Small intestine (tissue), 7 donors: ENCODE data around the gene FOXI1. TPM values are rescaled to one million over a fixed set of nuclear protein-coding genes. Genes with fewer than 3 reads are reported as not detected.

ENCODE experiments used
- DNase-seq, 2 donors: peaks; one replicate each; pipeline versions ENCODE4 v3.0.0 to v3.0.0-alpha.2; 2013
- FAIRE-seq: peaks from 2 replicates; lab custom pipeline; 2012; peaks lifted over from hg19 to GRCh38; lab: Jason Lieb, UNC
- H3K27ac ChIP-seq, 3 donors: one replicate each; pipeline ENCODE4 v1.5.1; 2013; ENCODE audit warnings: low read length in 2 of 3, mild to moderate bottlenecking in 2 of 3, control low read depth in 1 of 3, inconsistent platforms in 1 of 3, low read depth in 1 of 3, moderate library complexity in 1 of 3
- H3K27me3 ChIP-seq, 3 donors: one replicate each; pipeline ENCODE4 v1.6.1; 2013; ENCODE audit warnings: low read length in 3 of 3, inconsistent platforms in 1 of 3; ENCODE audit not compliant: control insufficient read depth in 3 of 3, insufficient read depth in 3 of 3
- H3K36me3 ChIP-seq, 3 donors: one replicate each; pipeline ENCODE4 v1.6.1; 2013; ENCODE audit warnings: low read length in 3 of 3, inconsistent platforms in 1 of 3, low read depth in 1 of 3, mild to moderate bottlenecking in 1 of 3, moderate library complexity in 1 of 3; ENCODE audit not compliant: control insufficient read depth in 3 of 3, insufficient read depth in 2 of 3
- H3K4me1 ChIP-seq, 3 donors: one replicate each; pipeline ENCODE4 v1.6.1; 2013; ENCODE audit warnings: low read length in 2 of 3, inconsistent platforms in 1 of 3, low read depth in 1 of 3, mild to moderate bottlenecking in 1 of 3, moderate library complexity in 1 of 3; ENCODE audit not compliant: control insufficient read depth in 3 of 3, insufficient read depth in 2 of 3
- H3K4me3 ChIP-seq, 3 donors: one replicate each; pipeline ENCODE4 v1.5.1; 2013; ENCODE audit warnings: low read length in 3 of 3, control low read depth in 1 of 3, inconsistent platforms in 1 of 3, low read depth in 1 of 3, mild to moderate bottlenecking in 1 of 3, moderate library complexity in 1 of 3
- H3K9me3 ChIP-seq, 2 donors: one replicate each; pipeline ENCODE4 v1.6.1; 2013; ENCODE audit warnings: low read depth in 1 of 2, low read length in 1 of 2; ENCODE audit not compliant: control insufficient read depth in 2 of 2, insufficient read depth in 1 of 2
- WGBS, 3 donors: extraction: QIAGEN DNeasy Blood & Tissue Kit; methylation state at CpG; one replicate each; pipeline ENCODE4 v1.1.7; 2013; 5-methylcytosine and 5-hydroxymethylcytosine counted together
- polyA plus RNA-seq, 4 donors: library from polyadenylated mRNA; stranded (reverse) in 3 of 4; unstranded in 1 of 4; fragments of 200-250 nt in 3 of 4; fragments of 120-200 nt in 1 of 4; gene quantifications; one replicate each; pipeline versions ENCODE4 v1.2.1 to v1.2.3, GENCODE V29; 2013
- donor health status: healthy with polysubstance abuse.
- donor health status: control.
- donor health status: control.
- donor health status: Bipolar disorder and iron deficiency.
- donor health status: healthy.

FOXI1 gene
- polyA plus RNA-seq, 4 donors, result 0.03 to 0.09 TPM; not detected in 2

DNA sequence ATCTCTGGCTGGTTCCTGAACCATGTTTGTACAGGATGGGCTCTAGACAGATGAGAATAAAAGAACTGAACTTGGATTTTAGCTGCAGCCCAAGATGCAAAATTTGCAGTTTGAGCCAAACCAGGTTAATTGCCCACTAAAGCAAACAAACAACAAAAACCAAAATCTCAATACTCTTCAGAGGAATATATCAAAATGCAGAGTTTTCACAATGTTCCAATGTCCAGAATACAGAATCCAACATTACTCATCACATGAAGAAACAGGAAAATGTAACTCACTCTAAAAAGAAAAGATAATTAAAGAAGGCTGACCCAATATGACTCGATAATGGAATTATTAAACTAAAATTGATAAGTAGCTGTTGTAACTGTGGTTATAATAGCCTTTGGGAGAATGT is 20.4 kb downstream of the FOXI1 start:
- Histone ChIP-seq H3K4me1 (no peaks in the 10 kb centered on the region), H3K27ac (no peak overlapping the region), H3K9me3 (no peaks in the 10 kb centered on the region), H3K27me3 (no peaks in the 10 kb centered on the region), H3K4me3 (no peak overlapping the region), H3K36me3 (no peaks in the 10 kb centered on the region)
- no peak for FAIRE-seq
- 64 to 87% (median 71%) methylated on average over 1 of the region's 1 CpG for WGBS, 3 donors
- no peak for DNase-seq

DNA sequence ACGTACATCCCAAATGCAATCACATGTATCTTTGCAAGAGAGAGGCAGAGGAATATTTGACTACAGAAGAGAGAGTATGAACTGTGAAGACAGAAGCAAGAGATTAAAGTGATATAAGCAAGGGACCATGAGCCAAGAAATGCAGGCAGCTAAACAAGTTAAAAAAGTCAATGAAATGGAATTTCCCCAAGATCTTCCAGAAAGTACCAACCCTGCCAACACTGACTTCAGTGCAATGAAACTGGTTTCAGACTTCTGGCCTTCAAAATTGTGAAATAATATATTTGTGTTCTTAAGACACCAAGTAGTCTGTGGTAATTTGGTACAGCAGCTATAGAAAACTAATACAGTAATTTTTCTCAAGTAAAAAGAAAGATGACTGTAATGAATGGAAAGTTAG is 20.9 kb downstream of the FOXI1 start:
- Histone ChIP-seq H3K36me3 (no peaks in the 10 kb centered on the region), H3K27me3 (peaks cover 0 to 2% (median 0%) of the 10 kb centered on the region in 3 donors), H3K27ac (no peak overlapping the region), H3K4me3 (no peak overlapping the region), H3K9me3 (no peaks in the 10 kb centered on the region), H3K4me1 (no peaks in the 10 kb centered on the region)
- 19 to 84% (median 31%) methylated on average over 1 of the region's 1 CpG for WGBS, 3 donors
- FAIRE-seq (no peak), DNase-seq (no peak)

DNA sequence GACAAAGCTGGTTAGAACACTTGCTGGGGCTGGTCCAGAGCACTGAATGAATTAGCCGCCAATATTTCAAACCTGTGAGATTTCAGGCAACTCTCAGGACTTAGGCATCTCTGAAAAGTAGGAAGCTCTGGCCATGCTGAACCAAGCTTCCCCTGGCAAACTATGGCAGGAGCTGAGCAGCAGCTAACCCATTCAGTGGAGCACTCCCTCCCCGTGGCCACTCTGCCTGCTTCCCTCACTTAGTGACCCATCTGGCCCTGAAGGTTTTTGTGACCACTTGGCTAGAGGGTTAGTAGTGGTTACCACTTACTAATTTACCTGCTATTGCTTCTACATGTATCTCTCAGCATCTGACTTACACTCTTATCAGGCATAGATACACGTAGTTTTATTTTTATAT is 25.5 kb downstream of the FOXI1 start:
- no peaks in the 10 kb centered on the region for H3K9me3 ChIP-seq
- H3K27ac ChIP-seq, result no peak overlapping the region
- H3K4me3 ChIP-seq, result no peak overlapping the region
- DNase-seq (no peak), FAIRE-seq (no peak)
- H3K4me1 ChIP-seq, result no peaks in the 10 kb centered on the region
- H3K27me3 ChIP-seq, result peaks cover 0 to 2% (median 0%) of the 10 kb centered on the region in 3 donors
- H3K36me3 ChIP-seq, result no peaks in the 10 kb centered on the region
- WGBS, 3 donors, result 65 to 81% (median 73%) methylated on average over 3 of the region's 3 CpGs

DNA sequence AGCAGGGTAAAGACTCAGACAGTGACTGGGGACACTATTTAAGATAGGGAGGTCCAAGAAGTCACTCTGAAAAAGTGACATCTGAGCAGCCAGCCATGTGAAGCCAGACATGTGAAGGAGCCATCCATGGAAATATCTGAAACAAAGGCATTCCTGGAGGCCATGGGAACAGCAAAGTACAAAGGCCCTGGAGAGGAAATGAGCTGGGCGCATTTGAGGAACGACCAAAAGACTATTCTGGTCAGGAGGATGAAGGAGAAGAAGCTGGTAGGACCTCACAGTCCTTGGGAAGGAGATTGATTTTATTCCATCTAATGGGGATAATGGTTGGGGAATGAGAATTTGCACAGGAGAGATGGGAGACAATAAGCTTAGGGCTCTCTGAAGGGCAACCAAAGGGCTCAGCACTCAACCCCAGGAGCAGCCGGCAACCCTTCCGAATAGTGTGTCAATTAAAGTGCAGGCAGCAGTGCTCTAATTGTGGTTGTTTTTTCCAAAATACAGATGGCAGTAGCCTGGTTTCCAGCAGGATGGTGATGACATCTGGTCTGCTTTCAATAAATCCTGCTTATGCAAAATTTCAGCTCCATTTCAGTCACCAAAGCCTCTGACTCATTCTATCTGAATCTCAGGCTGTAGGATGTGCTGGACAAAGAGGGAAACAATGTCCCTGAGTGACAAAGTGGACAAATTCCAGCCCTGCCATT is 26.7 kb downstream of the FOXI1 start:
- no peak for DNase-seq
- WGBS, 3 donors, result 65 to 72% (median 69%) methylated on average over 4 of the region's 4 CpGs
- peaks cover 0 to 2% (median 0%) of the 10 kb centered on the region in 3 donors for H3K27me3 ChIP-seq
- no peaks in the 10 kb centered on the region for H3K9me3 ChIP-seq
- FAIRE-seq, result no peak
- no peaks in the 10 kb centered on the region for H3K4me1 ChIP-seq
- no peak overlapping the region for H3K27ac ChIP-seq
- H3K36me3 ChIP-seq, result no peaks in the 10 kb centered on the region
- no peak overlapping the region for H3K4me3 ChIP-seq

DNA sequence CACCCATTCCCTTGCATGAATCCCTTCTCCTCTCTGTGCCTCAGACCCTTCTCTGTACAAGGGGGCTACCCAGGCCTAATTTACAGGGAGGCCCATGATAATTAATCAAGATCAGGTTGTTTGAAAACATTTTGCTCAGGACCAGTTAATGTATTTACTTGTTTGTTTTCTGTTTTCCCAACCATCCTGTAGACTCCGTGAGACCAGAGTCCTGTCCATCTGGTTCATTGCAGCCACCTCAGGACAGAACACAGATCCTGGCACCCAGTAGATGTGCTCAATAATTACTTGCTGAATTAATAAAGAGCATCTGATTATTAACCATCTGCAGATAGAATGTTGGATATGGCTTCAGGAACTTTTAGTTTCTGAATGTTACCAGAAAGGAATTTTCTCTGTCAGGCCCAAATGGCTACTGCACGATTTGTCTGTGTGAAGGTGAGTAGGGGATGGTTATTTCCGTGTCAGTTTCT is 27.3 kb downstream of the FOXI1 start:
- FAIRE-seq (no peak), DNase-seq (no peak)
- no peaks in the 10 kb centered on the region for H3K9me3 ChIP-seq
- H3K27me3 ChIP-seq, result peaks cover 0 to 2% (median 0%) of the 10 kb centered on the region in 3 donors
- no peaks in the 10 kb centered on the region for H3K4me1 ChIP-seq
- 68 to 70% (median 69%) methylated on average over 3 of the region's 3 CpGs for WGBS, 3 donors
- no peaks in the 10 kb centered on the region for H3K36me3 ChIP-seq
- no peak overlapping the region for H3K27ac ChIP-seq
- H3K4me3 ChIP-seq, result no peak overlapping the region

DNA sequence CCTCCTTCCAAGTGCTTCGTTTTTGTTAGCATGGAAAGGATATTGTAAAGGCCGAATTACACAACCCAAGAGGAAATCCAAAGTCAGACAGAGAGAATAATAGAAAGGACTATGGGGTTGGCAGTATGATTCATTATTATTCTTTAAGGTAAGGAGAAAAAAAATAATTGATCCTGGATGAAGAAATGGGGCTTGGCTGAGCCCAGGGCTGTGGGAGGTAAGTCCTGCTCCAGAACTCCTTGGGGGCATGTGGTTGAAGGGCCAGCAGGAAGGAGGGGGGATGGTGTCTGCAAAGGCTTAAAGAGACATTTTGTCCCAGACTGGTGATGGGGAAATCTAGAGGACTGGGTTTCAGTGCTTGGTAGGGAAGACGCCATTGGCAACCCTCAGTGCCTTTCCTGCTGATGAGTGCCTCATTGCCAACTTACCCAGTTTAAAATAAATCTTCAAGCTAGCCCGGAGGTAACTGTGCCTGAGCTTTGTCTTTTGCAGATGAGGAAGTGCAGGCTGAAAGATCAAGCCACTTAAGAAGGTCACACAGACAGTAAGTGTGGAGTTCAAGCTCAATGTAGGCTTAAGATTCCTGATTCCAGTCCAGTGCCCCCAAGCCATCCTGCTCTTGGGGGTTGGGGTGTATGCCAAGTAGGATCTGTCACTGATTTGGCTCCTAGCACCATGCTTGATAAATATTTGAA is 30.2 kb downstream of the FOXI1 start:
- whole genome bisulfite sequencing, 3 donors, result 69 to 71% (median 71%) methylated on average over 4 of the region's 4 CpGs
- no peaks in the 10 kb centered on the region for H3K36me3 ChIP-seq
- H3K4me3 ChIP-seq, result no peak overlapping the region
- H3K4me1 ChIP-seq, result no peaks in the 10 kb centered on the region
- H3K27me3 ChIP-seq, result peaks cover 0 to 2% (median 0%) of the 10 kb centered on the region in 3 donors
- no peaks in the 10 kb centered on the region for H3K9me3 ChIP-seq
- no peak for DNase-seq
- no peak for FAIRE-seq
- no peak overlapping the region for H3K27ac ChIP-seq

DNA sequence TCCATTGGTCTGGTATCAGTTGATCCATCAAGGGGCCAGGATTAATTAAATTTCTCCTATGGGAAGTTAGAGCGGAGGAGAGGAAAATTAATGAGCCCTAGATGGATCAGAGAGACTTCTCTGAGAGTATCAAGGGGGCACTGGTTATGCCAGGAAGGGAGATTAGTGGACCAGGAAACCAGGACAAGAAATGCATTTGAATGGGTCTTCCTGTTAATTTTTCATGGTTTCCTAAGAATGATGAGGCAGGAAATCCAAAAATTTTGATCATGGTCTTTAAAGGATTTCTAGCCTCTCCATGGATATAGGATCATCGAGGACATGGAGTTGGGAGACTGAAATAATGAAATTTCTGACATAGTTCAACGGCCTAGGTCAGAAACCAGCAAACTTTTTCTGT is 30.8 kb downstream of the FOXI1 start:
- no peak overlapping the region for H3K4me3 ChIP-seq
- 58 to 63% (median 62%) methylated on average over 3 of the region's 3 CpGs for WGBS, 3 donors
- no peaks in the 10 kb centered on the region for H3K27me3 ChIP-seq

DNA sequence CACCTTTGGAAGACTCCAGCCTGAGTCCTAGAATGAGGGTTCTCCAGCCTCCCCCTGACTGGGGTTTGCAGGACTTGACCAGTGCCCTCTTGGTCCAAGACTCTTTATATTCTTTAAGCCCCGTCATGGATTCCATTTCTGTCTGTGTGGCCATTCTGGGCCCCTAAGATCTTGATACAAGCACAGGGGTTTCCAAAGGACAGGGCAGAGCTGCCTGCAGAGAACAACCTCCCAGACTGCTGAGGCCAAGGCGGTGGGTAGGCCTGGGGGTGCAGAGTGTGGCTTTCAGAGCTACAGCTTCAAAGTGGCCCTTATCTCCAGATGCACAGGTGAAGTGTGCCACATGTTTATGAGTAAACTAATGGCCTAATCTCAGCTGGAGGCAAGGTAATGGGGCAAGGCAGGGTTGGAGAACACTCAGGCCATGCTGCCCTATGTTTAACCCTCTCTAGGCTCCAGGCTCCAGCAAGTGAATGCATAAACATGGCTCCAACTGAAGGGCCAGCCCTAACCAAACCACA is 32.1 kb downstream of the FOXI1 start:
- no peak overlapping the region for H3K27ac ChIP-seq
- no peaks in the 10 kb centered on the region for H3K36me3 ChIP-seq
- no peaks in the 10 kb centered on the region for H3K9me3 ChIP-seq
- 70 to 86% (median 72%) methylated on average over 2 of the region's 2 CpGs for WGBS, 3 donors
- no peak overlapping the region for H3K4me3 ChIP-seq
- DNase-seq, result no peak
- no peaks in the 10 kb centered on the region for H3K27me3 ChIP-seq
- H3K4me1 ChIP-seq, result no peaks in the 10 kb centered on the region
- no peak for FAIRE-seq

More for the DNA sequence above, 30.8 kb downstream of the FOXI1 start:
- H3K4me1 ChIP-seq, result no peaks in the 10 kb centered on the region
- H3K27ac ChIP-seq, result no peak overlapping the region
- H3K36me3 ChIP-seq, result no peaks in the 10 kb centered on the region
- no peak for FAIRE-seq
- H3K9me3 ChIP-seq, result no peaks in the 10 kb centered on the region
- no peak for DNase-seq
